K562 (cell line): ENCODE data around the gene CDC25B. TPM values are rescaled to one million over a fixed set of nuclear protein-coding genes. Genes with fewer than 3 reads are reported as not detected.

Source experiments
- ATAC-seq: fragments of 200-7000 bp; cut with Tn5 transposase; 3 replicates; pipeline ENCODE4 v1.9.1; 2020; ENCODE audit warnings: moderate library complexity
- BruUV-seq: library from RNA; stranded (reverse); fragments of 400-500 nt; replicated peaks from 2 replicates; lab custom pipeline; 2021; lab: Mats Ljungman, UMichigan
- CTCF ChIA-PET: fragments of 300-600 bp; formaldehyde crosslinking; extraction: SDS; loops from one replicate; lab custom pipeline; 2021; ENCODE audit warnings: low intra/inter-chr PET ratio; lab: Yijun Ruan, JAX
- POLR2A ChIA-PET: fragments of 300-600, 350-650 bp; sonication (Branson Sonifier 250); formaldehyde crosslinking; extraction: SDS; loops from one replicate; lab custom pipeline; 2021; ENCODE audit warnings: antibody characterized with exemption, inconsistent platforms; lab: Yijun Ruan, JAX
- DNase-seq, 4 experiments: peaks; one replicate each; pipeline versions ENCODE4 v3.0.0 to v3.0.0-alpha.2; 2011 to 2018; ENCODE audit warnings: low spot score in 3 of 4, mixed read lengths in 3 of 4; ENCODE audit errors: extremely low read depth in 1 of 4
- FAIRE-seq: peaks from 2 replicates; lab custom pipeline; 2011; peaks lifted over from hg19 to GRCh38; lab: Jason Lieb, UNC
- H2AFZ ChIP-seq: 2 replicates; pipeline ENCODE4 v1.6.0; 2011; ENCODE audit warnings: low read depth, low read length, control low read depth, inconsistent platforms
- H3K27ac ChIP-seq: fragments of 200-600 bp; 3 replicates; pipeline ENCODE4 v1.8.0; 2011; ENCODE audit warnings: low read depth, mild to moderate bottlenecking, control low read depth, inconsistent platforms, low read length, moderate library complexity, mixed read lengths; ENCODE audit errors: extremely low read depth
- H3K27me3 ChIP-seq, 2 experiments: fragments of 300-600 bp in 1 of 2; 2 replicates in 1 of 2; 3 replicates in 1 of 2; pipeline versions ENCODE4 v1.6.0 to v1.8.0; 2011; ENCODE audit warnings: inconsistent platforms in 2 of 2, low read length in 2 of 2, mild to moderate bottlenecking in 1 of 2, mixed read lengths in 1 of 2, moderate library complexity in 1 of 2; ENCODE audit not compliant: control insufficient read depth in 2 of 2, insufficient read depth in 2 of 2
- H3K36me3 ChIP-seq: fragments of 300-600 bp; 3 replicates; pipeline ENCODE4 v1.8.0; 2011; ENCODE audit warnings: mild to moderate bottlenecking, low read length, inconsistent platforms; ENCODE audit not compliant: control insufficient read depth, insufficient read depth
- H3K4me1 ChIP-seq, 2 experiments: fragments of 200-600 bp in 1 of 2; replicated peaks in 1 of 2; 2 replicates in 1 of 2; 3 replicates in 1 of 2; pipeline versions ENCODE4 v1.5.1 to v1.8.0; 2011; ENCODE audit warnings: inconsistent platforms in 2 of 2, low read length in 2 of 2, mild to moderate bottlenecking in 1 of 2, mixed read lengths in 1 of 2, moderate library complexity in 1 of 2; ENCODE audit not compliant: control insufficient read depth in 2 of 2, insufficient read depth in 2 of 2
- H3K4me2 ChIP-seq: 2 replicates; pipeline ENCODE4 v1.6.1; 2011; ENCODE audit warnings: low read length, control low read depth, inconsistent platforms, mixed read lengths; ENCODE audit not compliant: insufficient read depth
- H3K4me3 ChIP-seq: fragments of 200-600 bp; sonication (generic), shearing (Covaris generic); 2 replicates; pipeline ENCODE4 v1.5.1; 2016; ENCODE audit warnings: control low read depth, inconsistent platforms
- H3K79me2 ChIP-seq: fragments of 200-600 bp; 3 replicates; pipeline ENCODE4 v1.8.0; 2011; ENCODE audit warnings: low read length, inconsistent platforms; ENCODE audit not compliant: control insufficient read depth, insufficient read depth
- H3K9ac ChIP-seq, 2 experiments: 2 replicates each; pipeline versions ENCODE4 v1.6.0 to v1.6.1; 2011; ENCODE audit warnings: low read depth in 2 of 2, low read length in 2 of 2, control low read depth in 1 of 2, inconsistent platforms in 1 of 2, mild to moderate bottlenecking in 1 of 2, mixed read lengths in 1 of 2; ENCODE audit not compliant: insufficient read depth in 1 of 2
- H3K9me1 ChIP-seq: one replicate; pipeline ENCODE4 v1.6.0; 2011; ENCODE audit warnings: inconsistent platforms, mild to moderate bottlenecking, low read length, moderate library complexity; ENCODE audit not compliant: control insufficient read depth, insufficient read depth
- H3K9me3 ChIP-seq: replicated peaks from 2 replicates; pipeline ENCODE4 v1.5.1; 2011; ENCODE audit warnings: low read depth, low read length, inconsistent platforms; ENCODE audit not compliant: control insufficient read depth, insufficient read depth
- H4K20me1 ChIP-seq: replicated peaks from 2 replicates; pipeline ENCODE4 v1.6.1; 2011; ENCODE audit warnings: low read length, inconsistent platforms, mixed read lengths; ENCODE audit not compliant: control insufficient read depth, insufficient read depth
- CTBP1 ChIP-seq: fragments of 450-650 bp; IDR thresholded peaks from 2 replicates; pipeline ENCODE4 v1.6.1; 2016; ENCODE audit warnings: borderline replicate concordance
- FOXP4 ChIP-seq: sonication (generic); formaldehyde crosslinking; IDR thresholded peaks from 2 replicates; pipeline ENCODE4 v1.8.0; 2022; ENCODE audit warnings: mild to moderate bottlenecking, missing genetic modification reagents, borderline replicate concordance
- LCOR ChIP-seq: sonication (generic); formaldehyde crosslinking; IDR thresholded peaks from 2 replicates; pipeline ENCODE4 v1.8.0; 2022; ENCODE audit warnings: mild to moderate bottlenecking, missing genetic modification reagents
- MECOM ChIP-seq: fragments of 250-450 bp; sonication (Bioruptor Pico); IDR thresholded peaks from 2 replicates; pipeline ENCODE4 v1.8.0; 2022; ENCODE audit warnings: inconsistent platforms
- NR0B1 ChIP-seq: fragments of 450-650 bp; IDR thresholded peaks from one replicate; pipeline ENCODE4 v1.6.1; 2018; ENCODE audit warnings: mild to moderate bottlenecking, moderate library complexity; ENCODE audit not compliant: partially characterized antibody
- PATZ1 ChIP-seq: fragments of 250-450 bp; sonication (Bioruptor Pico); IDR thresholded peaks from 2 replicates; pipeline ENCODE4 v1.5.0; 2020; ENCODE audit warnings: mild to moderate bottlenecking, borderline replicate concordance
- SIN3B ChIP-seq: fragments of 450-650 bp; IDR thresholded peaks from 2 replicates; pipeline ENCODE4 v1.6.1; 2017; ENCODE audit warnings: low read depth, mild to moderate bottlenecking, moderate library complexity
- TCF7 ChIP-seq: sonication (generic); IDR thresholded peaks from 2 replicates; pipeline ENCODE4 v1.6.1; 2016; ENCODE audit warnings: antibody characterized with exemption, borderline replicate concordance
- ZKSCAN3 ChIP-seq: fragments of 250-450 bp; sonication (Bioruptor Pico); IDR thresholded peaks from 2 replicates; pipeline ENCODE4 v1.4.0; 2020
- ZNF584 ChIP-seq: fragments of 200-800 bp; sonication (Bioruptor generic); IDR thresholded peaks from 2 replicates; pipeline ENCODE4 v1.6.1; 2016; ENCODE audit warnings: low read depth, mild to moderate bottlenecking, missing genetic modification characterization, missing compliant biosample characterization
- ZNF586 ChIP-seq: fragments of 450-650 bp; formaldehyde crosslinking; conservative IDR thresholded peaks from 2 replicates; pipeline ENCODE4 v1.4.0; 2020; ENCODE audit warnings: mild to moderate bottlenecking, moderate library complexity
- WGBS: fragments of 100-300 bp; shearing (Covaris generic); methylation state at CpG from one replicate; pipeline ENCODE4 v1.1.6; 2016; ENCODE audit warnings: low coverage, mixed read lengths; ENCODE audit not compliant: insufficient coverage; ENCODE audit errors: missing lambda C conversion rate; 5-methylcytosine and 5-hydroxymethylcytosine counted together
- in situ Hi-C: fragments of 300-500 bp; cut with MboI; formaldehyde crosslinking; loops from 4 replicates; pipeline ENCODE4 v1.15.0; 2018; ENCODE audit warnings: inconsistent platforms, mixed read lengths
- intact Hi-C: fragments of 100-400 bp; cut with micrococcal nuclease; formaldehyde crosslinking; loops from 2 replicates; pipeline ENCODE4 v1.14.2; 2022
- polyA plus RNA-seq, 8 experiments: library from polyadenylated mRNA; depleted of rRNA in 4 of 8; stranded (reverse) in 5 of 8; unstranded in 3 of 8; fragments of >200 nt; fragmentation: Nextera tagmentation in 2 of 8; fragmentation: Illumina TruSeq in 1 of 8; extraction: Ambion mirVana in 2 of 8; extraction: Trizol in 1 of 8; gene quantifications; 2 replicates each; pipeline versions ENCODE4 v1.2.1 to v1.2.3, GENCODE V29; 2011 to 2014; ENCODE audit warnings: inconsistent platforms in 1 of 8, missing spikeins in 1 of 8
- total RNA-seq, 7 experiments: library from RNA; depleted of rRNA in 6 of 7; stranded (reverse); fragments of >200 nt in 6 of 7; fragmentation: Illumina TruSeq in 2 of 7; extraction: Trizol in 2 of 7; gene quantifications; 2 replicates each; pipeline versions ENCODE4 v1.2.1 to v1.2.3, GENCODE V29; 2011 to 2021; ENCODE audit warnings: low replicate concordance in 1 of 7

Gene CDC25B
- total and polyA plus RNA-seq, 9 of the 15 experiments (the other 6 are each of a cell fraction or from before 2014, with no cell fraction given): 2.3 to 35.7 (median 9.5) TPM

GRCh38 chr20:3775457-3776108 lies 20.5 kb upstream of the CDC25B start:
- POLR2A ChIA-PET: interaction anchor here (1.3 kb wide), 1 partner anchor 8 kb away, joined by 4 read pairs; the partner anchor contains the start of gene ADISSP
- BruUV-seq: no TSS peak
- TF ChIP-seq CTBP1 (no peak), ZNF586 (CRISPR knock-in tag) (no peak), PATZ1 (no peak), NR0B1 (no peak), FOXP4 (no peak), ZNF584 (CRISPR knock-in tag) (no peak), MECOM (CRISPR knock-in tag) (no peak), ZKSCAN3 (CRISPR knock-in tag) (no peak), TCF7 (no peak), SIN3B (no peak), LCOR (CRISPR knock-in tag) (no peak)

More at GRCh38 chr20:3775457-3776108, 20.5 kb upstream of the CDC25B start:
- CTCF ChIA-PET: no interaction called here
- Histone ChIP-seq H3K9me3 (no peaks in the 10 kb centered on the region), H3K4me1 (peaks cover 0 to 20% of the 10 kb centered on the region in 2 experiments; a peak in 2 of 5 replicates), H3K4me2 (no peak overlapping the region), H4K20me1 (no peaks in the 10 kb centered on the region), H3K27ac (no peak overlapping the region), H3K4me3 (no peak overlapping the region), H2AFZ (no peak overlapping the region), H3K9ac (no peak overlapping the region), H3K79me2 (no peaks in the 10 kb centered on the region), H3K27me3 (no peaks in the 10 kb centered on the region), H3K36me3 (no peaks in the 10 kb centered on the region), H3K9me1 (no peaks in the 10 kb centered on the region)
- DNase-seq (no peak), FAIRE-seq (no peak), ATAC-seq (no peak)
- 19% methylated on average over 4 of the region's 4 CpGs for WGBS
- intact Hi-C loops (no loop called here), in situ Hi-C loops (no loop called here)
